NCI-H1417 (cell line): ENCODE results near the gene KREMEN1.

Experiments
- DNase-seq, 3 experiments: peaks; one replicate each; lab custom pipeline; 2025; lab: John Stamatoyannopoulos, UW

KREMEN1 gene

GRCh38 chr22:29049655-29050263 lies 23.1 kb upstream of the KREMEN1 start:
- peak in 1 of 3 experiments; percentile 17 for DNase-seq

GRCh38 chr22:29050457-29050856 lies 22.4 kb upstream of the KREMEN1 start:
- no peak for DNase-seq

GRCh38 chr22:29053048-29053702 lies 19.7 kb upstream of the KREMEN1 start:
- DNase-seq: no peak

- DNase-seq: no peak
Observed at GRCh38 chr22:29054251-29054767, 18.5 kb upstream of the KREMEN1 start.

GRCh38 chr22:29055192-29055830 lies 17.5 kb upstream of the KREMEN1 start:
- peak in 2 of 3 experiments; percentile 6 to 34 for DNase-seq

- DNase-seq: no peak
Observed at GRCh38 chr22:29056472-29056871, 16.4 kb upstream of the KREMEN1 start.

GRCh38 chr22:29060251-29060869 lies 12.5 kb upstream of the KREMEN1 start:
- DNase-seq: no peak

- no peak for DNase-seq
Observed at GRCh38 chr22:29060931-29061330, 11.9 kb upstream of the KREMEN1 start.

- no peak for DNase-seq
Observed at GRCh38 chr22:29061773-29062172, 11.1 kb upstream of the KREMEN1 start, which contains the start of gene C22orf31. TSS of gene C22orf31 (minus strand) at chr22:29061831. CDS start at chr22:29061792, 39 bp downstream.

- no peak for DNase-seq
Observed at GRCh38 chr22:29062286-29062821, 10.5 kb upstream of the KREMEN1 start.

GRCh38 chr22:29065468-29066190 lies 7.2 kb upstream of the KREMEN1 start:
- DNase-seq: no peak

- DNase-seq: no peak
Observed at GRCh38 chr22:29069463-29069862, 3.4 kb upstream of the KREMEN1 start.

GRCh38 chr22:29070490-29070889 lies 2.3 kb upstream of the KREMEN1 start:
- DNase-seq: no peak

GRCh38 chr22:29071261-29072045 lies 1.4 kb upstream of the KREMEN1 start:
- peak in 2 of 3 experiments; percentile 40 to 41 for DNase-seq

GRCh38 chr22:29072193-29072978 lies 449 bp upstream of the KREMEN1 start:
- peak; percentile 57 to 82 (median 66) for DNase-seq

GRCh38 chr22:29073618-29074275 lies 912 bp downstream of the KREMEN1 start:
- DNase-seq: no peak

- DNase-seq: no peak
Observed at GRCh38 chr22:29074276-29074772, 1.5 kb downstream of the KREMEN1 start.

GRCh38 chr22:29078036-29078868 lies 5.4 kb downstream of the KREMEN1 start:
- DNase-seq: no peak
